GM12872 (cell line): ENCODE data around the gene DRG2.

ENCODE experiments used
- TF ChIP-seq, protein P1 (sequence below): IDR thresholded peaks from 3 replicates; pipeline ENCODE4 v1.5.1; 2011; ENCODE audit warnings: low read depth, mild to moderate bottlenecking, low read length, moderate library complexity; ENCODE audit not compliant: insufficient read depth

DRG2 gene, protein sequence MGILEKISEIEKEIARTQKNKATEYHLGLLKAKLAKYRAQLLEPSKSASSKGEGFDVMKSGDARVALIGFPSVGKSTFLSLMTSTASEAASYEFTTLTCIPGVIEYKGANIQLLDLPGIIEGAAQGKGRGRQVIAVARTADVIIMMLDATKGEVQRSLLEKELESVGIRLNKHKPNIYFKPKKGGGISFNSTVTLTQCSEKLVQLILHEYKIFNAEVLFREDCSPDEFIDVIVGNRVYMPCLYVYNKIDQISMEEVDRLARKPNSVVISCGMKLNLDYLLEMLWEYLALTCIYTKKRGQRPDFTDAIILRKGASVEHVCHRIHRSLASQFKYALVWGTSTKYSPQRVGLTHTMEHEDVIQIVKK

DNA sequence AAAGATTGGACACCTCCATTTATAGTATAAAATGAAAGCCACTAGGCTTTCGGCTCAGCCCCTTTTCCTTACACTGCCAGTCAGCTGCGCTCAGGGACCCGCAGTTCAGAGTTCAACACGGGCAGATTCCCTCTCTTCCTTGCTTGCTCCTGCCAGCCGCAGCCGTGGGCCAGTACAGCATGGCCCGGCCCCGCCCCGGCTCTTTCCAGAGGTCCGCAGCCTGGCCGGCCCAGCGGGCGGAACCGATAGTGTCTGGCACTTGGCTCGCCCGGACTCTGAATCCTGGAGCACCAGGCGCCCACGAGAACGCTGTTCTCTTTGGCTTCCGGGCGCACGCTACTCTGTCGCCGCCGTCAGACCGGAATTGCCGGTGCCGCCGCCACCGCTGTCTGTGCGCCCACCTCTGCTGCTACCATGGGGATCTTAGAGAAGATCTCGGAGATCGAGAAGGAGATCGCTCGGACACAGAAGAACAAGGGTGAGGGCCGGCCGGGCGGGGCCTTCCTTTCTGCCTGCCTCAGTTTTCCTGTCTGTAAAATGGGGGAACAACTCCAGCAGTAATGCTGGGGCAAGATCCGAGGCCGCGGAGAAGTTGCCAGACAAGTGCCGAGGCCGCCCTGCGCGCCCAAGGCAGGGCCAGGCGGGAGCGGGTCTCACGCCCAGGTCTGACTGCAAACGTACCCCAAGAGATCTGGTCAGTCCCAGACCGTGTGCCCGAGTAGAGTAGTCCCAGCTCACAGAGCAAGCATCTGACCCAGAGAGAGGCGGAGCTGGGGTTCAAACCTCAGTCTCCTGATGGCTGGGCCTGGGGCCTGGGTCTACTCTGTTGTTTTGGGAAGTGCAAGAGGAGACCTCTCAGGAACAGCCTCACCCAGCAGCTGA is at the start of gene DRG2:
Gene DRG2, plus strand, starts transcription at position 339 of the 882 bp plus-strand sequence. Its CDS starts 76 bp downstream, at position 415.
- TF ChIP-seq, protein P1, sequence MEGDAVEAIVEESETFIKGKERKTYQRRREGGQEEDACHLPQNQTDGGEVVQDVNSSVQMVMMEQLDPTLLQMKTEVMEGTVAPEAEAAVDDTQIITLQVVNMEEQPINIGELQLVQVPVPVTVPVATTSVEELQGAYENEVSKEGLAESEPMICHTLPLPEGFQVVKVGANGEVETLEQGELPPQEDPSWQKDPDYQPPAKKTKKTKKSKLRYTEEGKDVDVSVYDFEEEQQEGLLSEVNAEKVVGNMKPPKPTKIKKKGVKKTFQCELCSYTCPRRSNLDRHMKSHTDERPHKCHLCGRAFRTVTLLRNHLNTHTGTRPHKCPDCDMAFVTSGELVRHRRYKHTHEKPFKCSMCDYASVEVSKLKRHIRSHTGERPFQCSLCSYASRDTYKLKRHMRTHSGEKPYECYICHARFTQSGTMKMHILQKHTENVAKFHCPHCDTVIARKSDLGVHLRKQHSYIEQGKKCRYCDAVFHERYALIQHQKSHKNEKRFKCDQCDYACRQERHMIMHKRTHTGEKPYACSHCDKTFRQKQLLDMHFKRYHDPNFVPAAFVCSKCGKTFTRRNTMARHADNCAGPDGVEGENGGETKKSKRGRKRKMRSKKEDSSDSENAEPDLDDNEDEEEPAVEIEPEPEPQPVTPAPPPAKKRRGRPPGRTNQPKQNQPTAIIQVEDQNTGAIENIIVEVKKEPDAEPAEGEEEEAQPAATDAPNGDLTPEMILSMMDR = no peak

DNA sequence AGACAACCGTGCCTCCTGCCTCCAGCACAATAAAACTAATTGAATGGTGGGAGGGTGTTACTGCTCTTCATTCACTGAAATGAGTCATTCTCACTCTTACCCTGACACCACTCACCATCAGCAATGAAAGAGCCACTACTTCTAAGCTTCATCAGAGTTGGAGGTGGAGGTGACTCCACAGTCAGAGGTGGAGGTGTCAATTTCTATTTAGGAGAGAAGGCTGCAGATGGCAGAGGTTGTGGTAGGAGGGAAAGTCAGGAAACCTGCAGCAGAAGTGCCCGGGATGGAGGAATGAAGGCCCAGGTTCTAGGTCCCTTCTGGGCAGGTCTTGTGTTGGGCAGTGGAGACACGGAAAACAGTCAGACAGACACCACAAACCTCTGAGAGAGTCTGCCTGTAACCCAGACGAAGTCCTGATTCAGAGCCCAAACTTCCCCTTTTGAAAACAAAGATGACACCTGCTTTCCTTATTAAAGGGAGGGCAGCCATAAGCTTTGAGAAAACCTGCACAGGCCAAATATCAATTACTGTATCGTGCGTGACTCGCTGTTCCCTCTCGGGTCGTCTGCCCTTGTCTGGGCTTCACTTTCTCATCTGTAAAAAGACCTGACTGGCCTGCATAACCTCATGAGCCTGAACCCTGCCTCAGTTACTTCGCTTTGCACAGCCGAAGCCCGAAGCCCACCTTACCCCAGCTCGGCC is 49.4 kb upstream of the DRG2 start:
- TF ChIP-seq, protein P1 = no peak

DNA sequence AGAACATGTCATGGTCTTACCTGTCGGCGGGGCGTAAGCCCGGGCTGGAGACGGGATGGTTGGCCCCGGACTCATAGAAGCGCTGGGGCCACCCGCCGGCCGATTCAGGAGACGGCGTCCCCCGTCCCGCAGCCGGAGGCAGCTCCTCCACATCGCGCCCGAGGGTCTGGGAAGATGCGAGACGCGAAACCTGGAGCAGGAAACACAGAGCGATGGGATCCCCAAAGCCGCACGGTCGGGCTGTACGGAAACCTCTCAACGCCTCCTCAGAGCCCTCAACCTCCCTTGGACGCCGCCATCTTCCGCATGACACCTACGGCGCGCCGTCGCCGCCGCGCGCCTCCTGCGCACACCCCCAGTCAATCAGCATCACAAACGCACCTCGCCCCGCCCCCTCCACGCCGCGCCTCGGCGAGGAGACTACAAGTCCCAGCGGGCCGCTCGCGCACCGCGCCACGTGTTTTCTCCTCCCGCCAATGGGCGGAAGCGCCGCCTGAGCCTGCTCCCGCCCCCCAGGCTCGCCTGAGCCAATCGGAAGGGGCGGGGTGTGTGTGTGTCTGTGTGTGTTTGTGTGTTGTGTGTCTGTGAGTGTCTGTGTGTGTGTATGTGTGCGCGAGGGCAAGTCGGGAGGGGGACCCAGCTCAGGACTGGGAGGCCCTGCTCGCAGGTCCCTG is 48.8 kb upstream of the DRG2 start, which contains the start of the genes ATPAF2 and GID4:
Gene ATPAF2, minus strand, starts transcription at position 308 of the 674 bp plus-strand sequence. Its CDS starts 155 bp downstream, at position 153.
Gene GID4, plus strand, starts transcription at position 548 of the 674 bp plus-strand sequence. Its CDS starts 57 bp downstream, at position 605.
- TF ChIP-seq, protein P1 = 0 out of 3 replicates have a peak, but pooled peaks have one; percentile 3

DNA sequence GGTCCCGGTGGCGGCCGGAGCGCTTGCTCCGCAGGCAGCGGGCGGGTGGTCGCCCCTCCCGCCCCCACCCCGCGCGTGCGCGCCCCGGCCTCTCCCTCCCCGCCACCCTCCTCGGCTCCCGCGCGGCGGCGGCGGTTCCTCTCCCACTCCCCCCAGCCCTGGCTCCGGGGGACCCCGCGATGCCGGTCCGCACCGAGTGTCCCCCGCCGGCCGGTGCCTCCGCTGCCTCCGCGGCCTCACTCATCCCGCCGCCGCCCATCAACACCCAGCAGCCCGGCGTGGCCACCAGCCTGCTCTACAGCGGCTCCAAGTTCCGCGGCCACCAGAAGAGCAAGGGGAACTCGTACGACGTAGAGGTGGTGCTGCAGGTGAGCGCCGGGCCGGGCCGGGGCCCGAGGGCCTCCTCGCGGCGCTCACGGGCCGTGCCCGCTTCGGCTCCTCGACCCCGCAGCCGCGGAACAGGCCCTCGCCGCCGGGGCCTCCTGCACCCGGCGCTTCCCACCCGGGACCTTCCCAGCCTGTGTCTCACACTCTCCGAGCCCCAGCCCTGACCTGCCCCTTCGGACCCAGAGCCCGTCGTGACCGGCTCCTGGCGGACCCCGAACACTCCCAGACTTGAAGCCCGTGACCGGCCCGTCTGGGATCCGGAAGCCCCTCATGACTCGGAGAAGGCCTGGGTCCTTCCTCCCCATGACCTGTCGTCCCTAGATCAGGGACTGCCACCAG is 48.0 kb upstream of the DRG2 start:
- TF ChIP-seq, protein P1 = no peak

DNA sequence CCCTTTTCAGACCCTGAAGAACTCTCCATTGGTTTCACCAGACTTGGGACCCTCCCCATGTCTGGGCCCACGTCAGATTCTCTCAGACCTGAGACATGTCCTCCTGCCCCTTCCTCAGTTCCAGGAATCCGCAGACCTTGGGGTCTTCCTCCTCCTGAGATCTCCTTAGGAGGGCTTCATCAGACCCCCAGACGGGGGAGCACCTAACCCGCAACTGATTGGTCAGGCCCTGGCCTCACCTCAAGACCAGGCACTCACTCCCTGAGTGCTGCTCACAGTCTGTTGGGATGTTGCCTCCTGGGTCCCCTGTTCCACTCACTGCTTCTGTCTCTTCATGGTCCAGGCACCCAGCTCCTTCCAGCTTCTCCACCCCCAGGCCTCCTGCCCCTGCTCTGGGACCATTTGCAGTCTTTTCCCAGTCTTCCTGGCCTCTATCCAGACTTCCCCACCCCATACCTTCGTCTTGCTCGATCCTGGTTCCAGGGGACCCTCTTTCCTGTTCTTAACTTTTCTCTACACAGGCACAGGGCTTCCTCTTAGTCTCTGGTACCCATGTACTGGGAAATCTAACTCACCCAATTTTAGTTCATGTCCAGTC is 47.4 kb upstream of the DRG2 start:
- TF ChIP-seq, protein P1 = no peak

DNA sequence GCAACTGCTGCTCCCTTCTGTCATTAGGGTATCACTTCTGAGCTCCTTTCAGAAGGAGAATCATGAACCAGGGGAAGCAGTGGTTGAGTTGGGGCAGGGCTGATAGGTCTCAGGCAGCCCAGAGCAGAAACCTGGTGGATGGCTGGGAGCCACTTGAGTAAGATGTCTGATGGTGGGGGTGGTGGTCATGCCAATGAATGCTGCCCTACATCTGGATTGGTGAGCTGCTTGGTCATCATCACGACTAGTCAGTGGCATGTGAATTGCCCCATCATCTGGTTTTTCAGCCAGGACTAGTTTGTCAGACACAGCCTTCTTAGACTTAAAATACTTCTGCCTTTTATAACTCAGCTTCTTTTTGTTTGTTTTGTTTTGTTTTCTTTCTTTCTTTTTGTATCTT is 46.0 kb upstream of the DRG2 start:
- TF ChIP-seq, protein P1 = no peak
